Pancreas (tissue), 10 donors: ENCODE measurements around the gene ZDHHC11. TPM values are rescaled to one million over a fixed set of nuclear protein-coding genes. Genes with fewer than 3 reads are reported as not detected.
"Not testable (repeated sequence)": the region's sequence is repeated elsewhere in the genome, so short reads cannot be mapped to it uniquely, and the experiment has no call there.

Source experiments
- ATAC-seq, 4 donors: fragments of 200-7000 bp; cut with Tn5 transposase; one replicate each; pipeline versions ENCODE4 v1.8.0 to v1.9.1; 2020; ENCODE audit warnings: mild to moderate bottlenecking in 4 of 4, moderate library complexity in 4 of 4
- DNase-seq, 6 donors: peaks; one replicate each; pipeline ENCODE4 v3.0.0-alpha.2; 2020
- FAIRE-seq: peaks from 2 replicates; lab custom pipeline; 2012; peaks lifted over from hg19 to GRCh38; lab: Jason Lieb, UNC
- H3K27ac ChIP-seq, 4 donors: fragments of 200-600 bp; sonication (generic); 1 replicate in 3 of 4; 2 replicates in 1 of 4; pipeline versions ENCODE4 v1.5.0 to v1.8.0; 2020
- H3K27me3 ChIP-seq, 4 donors: fragments of 200-600 bp; one replicate each; pipeline ENCODE4 v1.8.0; 2021
- H3K36me3 ChIP-seq, 3 donors: fragments of 200-600 bp; sonication (generic) in 1 of 3; one replicate each; pipeline versions ENCODE4 v1.5.0 to v1.8.0; 2020 to 2021
- H3K4me1 ChIP-seq, 3 donors: fragments of 200-600 bp; one replicate each; pipeline ENCODE4 v1.8.0; 2021
- H3K4me3 ChIP-seq, 4 donors: fragments of 200-600 bp; sonication (generic) in 2 of 4; one replicate each; pipeline versions ENCODE4 v1.5.0 to v1.8.0; 2020 to 2021
- H3K9me3 ChIP-seq, 4 donors: fragments of 200-600 bp; one replicate each; pipeline ENCODE4 v1.8.0; 2021
- WGBS, 2 donors: extraction: QIAGEN DNeasy Blood & Tissue Kit; methylation state at CpG; one replicate each; pipeline ENCODE4 v1.1.7; 2013; 5-methylcytosine and 5-hydroxymethylcytosine counted together
- intact Hi-C, 3 donors: fragments of 100-400 bp; cut with DNase I; formaldehyde crosslinking; loops; one replicate each; pipeline versions ENCODE4 v1.11.1 to v1.14.2; 2022
- polyA plus RNA-seq, 2 donors: library from polyadenylated mRNA; stranded (reverse); fragments of 200-250 nt; gene quantifications; one replicate each; pipeline ENCODE4 v1.2.3, GENCODE V29; 2013
- total RNA-seq, 6 donors: library from RNA; stranded (reverse); fragmentation: NEBNext Ultra II Directional in 4 of 6; extraction: Animal tissue kit (Norgen Biotek cat#: 25700) in 4 of 6; gene quantifications; one replicate each; pipeline versions ENCODE4 v1.2.1 to v1.2.4, GENCODE V29; 2021 to 2023
- TF ChIP-seq, protein P1 (sequence below), 4 donors: fragments of 200-600 bp; sonication (generic) in 3 of 4; IDR thresholded peaks; one replicate each; pipeline versions ENCODE4 v1.5.0 to v1.8.0; 2021; ENCODE audit warnings: antibody characterized with exemption in 4 of 4
- donor health status: healthy with polysubstance abuse.
- donor health status: DM: no; HTN: no; CAD: no; lungs with moderate emphysema.
- donor health status: DM: no; HTN: no; CAD: no.
- donor health status: control.
- donor health status: control.
- donor health status: Bipolar disorder and iron deficiency.
- donor health status: DM: yes; HTN: yes; CAD: no.
- donor health status: DM: no; HTN: no; CAD: no.
- donor health status: DM: no; HTN: no; CAD: no.
- donor health status: DM: yes; HTN: yes; CAD: no.

ZDHHC11 gene
- total and polyA plus RNA-seq, 8 donors, result 3.6 to 18.1 (median 7.8) TPM

DNA sequence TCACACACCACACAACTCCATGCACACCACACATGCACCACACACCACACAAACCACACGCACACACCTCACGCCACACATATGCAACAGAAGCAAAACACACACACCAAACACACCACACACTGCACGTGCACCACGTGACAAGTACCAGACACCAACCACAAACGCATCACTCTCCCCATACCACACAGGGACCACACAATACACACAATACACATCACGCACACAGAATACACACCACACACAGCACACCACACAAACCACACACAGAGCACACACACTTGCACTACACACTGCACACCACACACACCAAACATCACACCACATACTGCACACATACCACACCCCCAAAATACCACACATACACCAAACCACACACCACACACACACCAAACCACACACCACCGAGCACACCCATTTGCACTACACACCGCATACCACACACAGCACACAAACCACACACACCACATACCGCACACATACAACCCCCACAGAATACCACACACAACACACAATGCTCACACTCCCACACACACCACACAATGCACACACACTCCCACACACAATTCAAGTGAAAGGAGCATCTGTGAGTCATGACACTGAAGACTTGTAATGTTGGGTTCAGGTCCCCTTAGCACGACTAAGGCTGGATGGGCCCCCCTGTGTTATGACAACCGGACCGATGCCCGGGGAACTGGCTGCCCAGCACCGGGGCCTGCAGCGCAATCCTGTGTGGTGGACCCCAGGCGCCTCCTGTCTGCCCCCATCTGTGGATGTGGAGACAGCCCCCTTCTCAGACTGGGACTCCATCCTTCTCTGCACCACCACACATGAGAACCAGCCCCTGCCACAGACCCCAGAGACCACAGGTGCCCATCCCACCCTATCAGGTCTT is 6.0 kb upstream of the ZDHHC11 start:
- intact Hi-C loops, result no loop called here
- TF ChIP-seq, protein P1, sequence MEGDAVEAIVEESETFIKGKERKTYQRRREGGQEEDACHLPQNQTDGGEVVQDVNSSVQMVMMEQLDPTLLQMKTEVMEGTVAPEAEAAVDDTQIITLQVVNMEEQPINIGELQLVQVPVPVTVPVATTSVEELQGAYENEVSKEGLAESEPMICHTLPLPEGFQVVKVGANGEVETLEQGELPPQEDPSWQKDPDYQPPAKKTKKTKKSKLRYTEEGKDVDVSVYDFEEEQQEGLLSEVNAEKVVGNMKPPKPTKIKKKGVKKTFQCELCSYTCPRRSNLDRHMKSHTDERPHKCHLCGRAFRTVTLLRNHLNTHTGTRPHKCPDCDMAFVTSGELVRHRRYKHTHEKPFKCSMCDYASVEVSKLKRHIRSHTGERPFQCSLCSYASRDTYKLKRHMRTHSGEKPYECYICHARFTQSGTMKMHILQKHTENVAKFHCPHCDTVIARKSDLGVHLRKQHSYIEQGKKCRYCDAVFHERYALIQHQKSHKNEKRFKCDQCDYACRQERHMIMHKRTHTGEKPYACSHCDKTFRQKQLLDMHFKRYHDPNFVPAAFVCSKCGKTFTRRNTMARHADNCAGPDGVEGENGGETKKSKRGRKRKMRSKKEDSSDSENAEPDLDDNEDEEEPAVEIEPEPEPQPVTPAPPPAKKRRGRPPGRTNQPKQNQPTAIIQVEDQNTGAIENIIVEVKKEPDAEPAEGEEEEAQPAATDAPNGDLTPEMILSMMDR (IDR thresholded peaks at IDR 0.05), result no peak
- H3K27me3 ChIP-seq, result no peaks in the 10 kb centered on the region
- H3K4me3 ChIP-seq, result no peak overlapping the region
- peak in 1 of 4 donors; percentile 9 for ATAC-seq
- no peaks in the 10 kb centered on the region for H3K36me3 ChIP-seq
- no peaks in the 10 kb centered on the region for H3K4me1 ChIP-seq
- H3K27ac ChIP-seq, result no peak overlapping the region
- no peaks in the 10 kb centered on the region for H3K9me3 ChIP-seq
- 84 to 89% methylated on average over 16 of the region's 16 CpGs for WGBS, 2 donors
- no peak for FAIRE-seq
- DNase-seq, result no peak

DNA sequence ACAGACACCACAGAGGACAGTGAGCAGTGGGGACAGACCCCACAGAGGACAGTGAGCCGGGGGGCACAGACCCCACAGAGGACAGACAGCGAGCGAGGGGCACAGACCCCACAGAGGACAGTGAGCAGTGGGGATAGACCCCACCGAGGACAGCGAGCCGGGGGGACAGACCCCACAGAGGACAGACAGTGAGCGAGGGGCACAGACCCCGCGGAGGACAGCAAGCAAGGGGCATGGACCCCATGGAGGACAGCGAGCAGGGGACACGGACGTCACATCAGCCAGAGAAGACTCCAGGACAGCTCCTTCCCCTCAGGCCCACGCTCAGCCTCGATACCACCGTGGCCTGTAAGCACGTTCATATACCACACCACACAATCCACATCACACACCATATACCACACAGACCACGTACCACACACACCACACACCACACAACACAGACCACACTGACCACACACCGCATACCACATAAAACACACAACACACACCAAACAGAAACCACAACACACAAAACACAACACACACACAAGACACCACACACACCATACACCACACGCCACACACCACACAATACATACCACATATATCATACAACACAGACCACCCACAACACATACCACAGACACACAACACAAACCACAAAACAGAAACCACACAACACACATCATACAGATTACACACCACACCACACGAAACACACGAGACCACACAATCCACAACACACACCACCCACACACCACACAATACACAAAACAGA is 5.2 kb upstream of the ZDHHC11 start:
- no peak for FAIRE-seq
- Histone ChIP-seq H3K4me1 (no peaks in the 10 kb centered on the region), H3K27ac (no peak overlapping the region), H3K36me3 (no peaks in the 10 kb centered on the region), H3K27me3 (no peaks in the 10 kb centered on the region), H3K9me3 (no peaks in the 10 kb centered on the region), H3K4me3 (no peak overlapping the region)
- peak in 1 of 4 donors; percentile 40 for ATAC-seq
- intact Hi-C loops, result no loop called here
- DNase-seq, result peak in 2 of 6 donors; percentile 40 to 67
- TF ChIP-seq, protein P1 (IDR thresholded peaks at IDR 0.05), result no peak
- WGBS, 2 donors, result 56 to 68% methylated on average over 20 to 21 of the region's 21 CpGs

DNA sequence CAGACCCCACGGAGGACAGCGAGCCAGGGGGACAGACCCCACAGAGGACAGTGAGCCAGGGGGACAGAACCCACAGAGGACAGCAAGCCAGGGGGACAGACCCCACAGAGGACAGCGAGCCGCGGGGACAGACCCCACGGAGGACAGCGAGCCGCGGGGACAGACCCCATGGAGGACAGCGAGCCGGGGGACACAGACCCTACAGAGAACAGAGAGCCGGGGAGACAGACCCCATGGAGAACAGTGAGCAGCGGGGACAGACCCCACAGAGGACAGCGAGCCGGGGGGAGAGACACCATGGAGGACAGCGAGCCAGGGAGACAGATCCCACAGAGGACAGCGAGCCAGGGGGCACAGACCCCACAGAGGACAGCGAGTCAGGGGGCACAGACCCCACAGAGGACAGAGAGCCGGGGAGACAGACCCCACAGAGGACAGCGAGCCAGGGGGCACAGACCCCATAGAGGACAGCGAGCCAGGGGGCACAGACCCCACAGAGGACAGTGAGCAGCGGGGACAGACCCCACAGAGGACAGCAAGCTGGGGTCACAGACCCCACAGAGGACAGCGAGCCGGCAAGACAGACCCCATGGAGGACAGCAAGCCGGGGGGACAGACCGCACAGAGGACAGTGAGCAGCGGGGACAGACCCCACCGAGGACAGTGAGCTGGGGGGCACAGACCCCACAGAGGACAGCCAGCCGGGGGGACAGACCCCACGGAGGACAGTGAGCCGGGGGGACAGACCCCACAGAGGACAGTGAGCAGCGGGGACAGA is 4.4 kb upstream of the ZDHHC11 start:
- FAIRE-seq (no peak), ATAC-seq (no peak), DNase-seq (peak in 2 of 6 donors; percentile 35 to 58)
- TF ChIP-seq, protein P1 (IDR thresholded peaks at IDR 0.05), result no peak
- no peak overlapping the region for H3K4me3 ChIP-seq
- peaks cover 0 to 2% (median 0%) of the 10 kb centered on the region in 4 donors for H3K27me3 ChIP-seq
- WGBS, 2 donors, result 70 to 79% methylated on average over 32 of the region's 32 CpGs
- intact Hi-C loops, result no loop called here
- no peaks in the 10 kb centered on the region for H3K36me3 ChIP-seq
- no peaks in the 10 kb centered on the region for H3K9me3 ChIP-seq
- H3K27ac ChIP-seq, result no peak overlapping the region
- no peaks in the 10 kb centered on the region for H3K4me1 ChIP-seq

DNA sequence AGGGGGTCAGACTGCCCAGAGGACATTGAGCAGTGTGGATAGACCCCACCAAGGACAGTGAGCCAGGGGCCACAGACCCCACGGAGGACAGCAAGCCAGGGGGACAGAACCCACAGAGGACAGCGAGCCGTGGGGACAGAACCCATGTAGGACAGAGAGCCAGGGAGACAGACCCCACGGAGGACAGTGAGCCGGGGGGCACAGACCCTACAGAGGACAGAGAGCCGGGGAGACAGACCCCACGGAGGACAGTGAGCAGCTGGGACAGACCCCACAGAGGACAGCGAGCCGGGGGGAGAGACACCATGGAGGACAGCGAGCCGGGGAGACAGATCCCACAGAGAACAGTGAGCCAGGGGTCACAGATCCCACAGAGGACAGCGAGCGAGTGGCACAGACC is 3.4 kb upstream of the ZDHHC11 start:
- Histone ChIP-seq H3K27ac (no peak overlapping the region), H3K4me3 (no peak overlapping the region), H3K27me3 (peaks cover 0 to 3% (median 0%) of the 10 kb centered on the region in 4 donors), H3K36me3 (no peaks in the 10 kb centered on the region), H3K9me3 (no peaks in the 10 kb centered on the region), H3K4me1 (no peaks in the 10 kb centered on the region)
- FAIRE-seq (no peak), DNase-seq (peak in 1 of 6 donors; percentile 47), ATAC-seq (no peak)
- intact Hi-C loops, result no loop called here
- 56 to 71% methylated on average over 13 of the region's 13 CpGs for WGBS, 2 donors
- TF ChIP-seq, protein P1 (IDR thresholded peaks at IDR 0.05), result no peak

DNA sequence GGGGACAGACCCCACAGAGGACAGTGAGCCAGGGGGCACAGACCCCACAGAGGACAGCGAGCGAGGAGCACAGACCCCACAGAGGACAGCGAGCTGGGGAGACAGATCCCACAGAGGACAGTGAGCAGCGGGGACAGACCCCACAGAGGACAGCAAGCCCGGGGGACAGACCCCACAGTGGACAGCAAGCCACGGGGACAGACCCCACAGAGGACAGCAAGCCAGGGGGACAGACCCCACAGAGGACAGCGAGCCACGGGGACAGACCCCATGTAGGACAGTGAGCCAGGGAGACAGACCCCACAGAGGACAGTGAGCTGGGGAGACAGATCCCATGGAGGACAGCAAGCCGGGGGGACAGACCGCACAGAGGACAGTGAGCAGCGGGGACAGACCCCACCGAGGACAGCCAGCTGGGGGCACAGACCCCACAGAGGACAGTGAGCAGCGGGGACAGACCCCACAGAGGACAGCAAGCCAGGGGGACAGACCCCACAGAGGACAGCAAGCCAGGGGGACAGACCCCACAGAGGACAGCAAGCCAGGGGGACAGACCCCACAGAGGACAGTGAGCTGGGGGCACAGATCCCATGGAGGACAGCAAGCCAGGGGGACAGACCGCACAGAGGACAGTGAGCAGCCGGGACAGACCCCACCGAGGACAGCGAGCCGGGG is 2.8 kb upstream of the ZDHHC11 start:
- peak in 2 of 6 donors; percentile 29 to 50 for DNase-seq
- H3K36me3 ChIP-seq, H3K4me3 ChIP-seq, H3K4me1 ChIP-seq, ATAC-seq, FAIRE-seq, intact Hi-C loops, H3K27ac ChIP-seq, H3K9me3 ChIP-seq, H3K27me3 ChIP-seq: not testable (repeated sequence)
- 63 to 81% methylated on average over 13 to 18 of the region's 18 CpGs for WGBS, 2 donors
